Measurements from ENCODE around the gene ALKBH8. TPM values are rescaled to one million over a fixed set of nuclear protein-coding genes. Genes with fewer than 3 reads are reported as not detected.
"Not testable (repeated sequence)": the region's sequence is repeated elsewhere in the genome, so short reads cannot be mapped to it uniquely, and the experiment has no call there.

ALKBH8 gene
- total RNA-seq, 1 donor: 6.5 TPM

- DNase-seq (ENCODE audit: low read depth): no peak
- no peak for TF ChIP-seq CTCF (IDR thresholded peaks at IDR 0.05; ENCODE audit: insufficient read depth, low read depth, low read length)
- H3K4me3 ChIP-seq (ENCODE audit: low read depth, low read length): no peak overlapping the region
Observed at GRCh38 chr11:107467696-107468095, 97.8 kb downstream of the ALKBH8 start.

- not testable (repeated sequence) for DNase-seq (ENCODE audit: low read depth); H3K4me3 ChIP-seq (ENCODE audit: low read depth, low read length)
Observed at GRCh38 chr11:107466275-107466866, 99.2 kb downstream of the ALKBH8 start.

GRCh38 chr11:107457558-107458271 is 107.8 kb downstream of the ALKBH8 start, which contains the start of gene CWF19L2:
CWF19L2 (minus strand) TSS chr11:107457825; CDS start chr11:107457816, 9 bp downstream.
- TF ChIP-seq CTCF (IDR thresholded peaks at IDR 0.05; ENCODE audit: insufficient read depth, low read depth, low read length): no peak
- peak; percentile 95 for DNase-seq (ENCODE audit: low read depth)
- peak within 1 kb of the TSS; percentile 99 for H3K4me3 ChIP-seq (ENCODE audit: low read depth, low read length)

GRCh38 chr11:107457205-107457557 is 108.4 kb downstream of the ALKBH8 start:
- peak overlapping the region; percentile 99 for H3K4me3 ChIP-seq (ENCODE audit: low read depth, low read length)
- DNase-seq (ENCODE audit: low read depth): no peak
- TF ChIP-seq CTCF (IDR thresholded peaks at IDR 0.05; ENCODE audit: insufficient read depth, low read depth, low read length): no peak

- no peak for TF ChIP-seq CTCF (IDR thresholded peaks at IDR 0.05; ENCODE audit: insufficient read depth, low read depth, low read length)
- H3K4me3 ChIP-seq (ENCODE audit: low read depth, low read length): no peak overlapping the region
- no peak for DNase-seq (ENCODE audit: low read depth)
Observed at GRCh38 chr11:107453594-107454286, 111.8 kb downstream of the ALKBH8 start.

Other genes with a start within 250 kb of the ALKBH8 start
- gene CWF19L2, start 107.9 kb downstream of the ALKBH8 start, total RNA-seq: 9.3 and 11.2 TPM in 2 replicates
- gene ELMOD1, start 25.4 kb upstream of the ALKBH8 start, total RNA-seq: 0.43 and 0.64 TPM in 2 replicates
- gene SLN, start 146.3 kb upstream of the ALKBH8 start, total RNA-seq: not detected in 2 replicates